H1 (cell line): ENCODE measurements around the gene PCBP2. TPM values are rescaled to one million over a fixed set of nuclear protein-coding genes. Genes with fewer than 3 reads are reported as not detected.
"Not testable (repeated sequence)": the region's sequence is repeated elsewhere in the genome, so short reads cannot be mapped to it uniquely, and the experiment has no call there.

Experiments
- CTCF ChIA-PET: fragments of 300-600 bp; sonication (Branson Sonifier 250); formaldehyde crosslinking; loops from one replicate; lab custom pipeline; 2021; ENCODE audit not compliant: partially characterized antibody; lab: Charles Lee
- POLR2A ChIA-PET: fragments of 300-600 bp; sonication (Branson Sonifier 250); formaldehyde crosslinking; loops from one replicate; lab custom pipeline; 2021; ENCODE audit warnings: inconsistent platforms; ENCODE audit not compliant: partially characterized antibody; lab: Charles Lee
- DNase-seq, 2 experiments: peaks; one replicate each; pipeline versions ENCODE4 v3.0.0 to v3.0.0-alpha.2; 2010 to 2022; ENCODE audit warnings: low spot score in 2 of 2, low read depth in 1 of 2, mixed read lengths in 1 of 2
- FAIRE-seq: peaks from 2 replicates; lab custom pipeline; 2011; peaks lifted over from hg19 to GRCh38; lab: Jason Lieb, UNC
- H2AFZ ChIP-seq: 2 replicates; pipeline ENCODE4 v1.8.1; 2012; ENCODE audit warnings: low read length, inconsistent platforms
- H2AK5ac ChIP-seq: 2 replicates; pipeline ENCODE4 v1.6.1; 2013; ENCODE audit warnings: low read depth, low read length
- H2BK120ac ChIP-seq: replicated peaks from 2 replicates; pipeline ENCODE3; 2013; ENCODE audit warnings: low read depth, low read length, inconsistent platforms
- H2BK12ac ChIP-seq: 2 replicates; pipeline ENCODE4 v1.6.1; 2013; ENCODE audit warnings: low read depth, low read length
- H2BK15ac ChIP-seq: 2 replicates; pipeline ENCODE4 v1.6.1; 2013; ENCODE audit warnings: low read length
- H2BK20ac ChIP-seq: 2 replicates; pipeline ENCODE4 v1.6.1; 2013; ENCODE audit warnings: low read length
- H2BK5ac ChIP-seq: 2 replicates; pipeline ENCODE4 v1.6.1; 2013; ENCODE audit warnings: low read depth, low read length
- H3K14ac ChIP-seq: 2 replicates; pipeline ENCODE4 v1.6.1; 2013; ENCODE audit warnings: inconsistent platforms; ENCODE audit not compliant: insufficient read length
- H3K18ac ChIP-seq: 2 replicates; pipeline ENCODE4 v1.6.1; 2013; ENCODE audit warnings: low read length; ENCODE audit errors: extremely low read depth
- H3K23ac ChIP-seq: 2 replicates; pipeline ENCODE4 v1.6.1; 2013; ENCODE audit warnings: inconsistent platforms; ENCODE audit not compliant: insufficient read length
- H3K23me2 ChIP-seq: 2 replicates; pipeline ENCODE4 v1.6.1; 2013; ENCODE audit warnings: low read depth, low read length
- H3K27ac ChIP-seq: 2 replicates; pipeline ENCODE4 v1.6.1; 2011; ENCODE audit warnings: low read depth, low read length, inconsistent platforms
- H3K27me3 ChIP-seq, 4 experiments: replicated peaks in 1 of 4; 1 replicate in 1 of 4; 2 replicates in 3 of 4; pipeline versions ENCODE4 v1.6.1 to v1.8.1; 2011 to 2013; ENCODE audit warnings: low read length in 3 of 4, mild to moderate bottlenecking in 3 of 4, inconsistent platforms in 2 of 4, mixed read lengths in 2 of 4, moderate library complexity in 1 of 4; ENCODE audit not compliant: control insufficient read depth in 3 of 4, insufficient read depth in 3 of 4; ENCODE audit errors: extremely low read depth in 1 of 4
- H3K36me3 ChIP-seq, 4 experiments: 2 replicates each; pipeline versions ENCODE4 v1.6.1 to v1.8.1; 2011 to 2013; ENCODE audit warnings: mild to moderate bottlenecking in 4 of 4, low read length in 3 of 4, moderate library complexity in 2 of 4, control low read depth in 1 of 4, inconsistent platforms in 1 of 4; ENCODE audit not compliant: insufficient read depth in 4 of 4, control insufficient read depth in 2 of 4
- H3K4ac ChIP-seq: replicated peaks from 2 replicates; pipeline ENCODE3; 2013; ENCODE audit warnings: low read length, low read depth, mixed read lengths, inconsistent platforms; ENCODE audit not compliant: insufficient read length
- H3K4me1 ChIP-seq, 4 experiments: replicated peaks in 1 of 4; 1 replicate in 1 of 4; 2 replicates in 3 of 4; pipeline versions ENCODE4 v1.6.1 to v1.8.1; 2011 to 2013; ENCODE audit warnings: low read length in 3 of 4, inconsistent platforms in 2 of 4, mixed read lengths in 1 of 4; ENCODE audit not compliant: insufficient read depth in 4 of 4, control insufficient read depth in 3 of 4
- H3K4me2 ChIP-seq, 2 experiments: 2 replicates each; pipeline versions ENCODE4 v1.6.1 to v1.8.1; 2011 to 2013; ENCODE audit warnings: low read depth in 2 of 2, low read length in 2 of 2, control low read depth in 1 of 2, inconsistent platforms in 1 of 2, mild to moderate bottlenecking in 1 of 2; ENCODE audit not compliant: insufficient read depth in 1 of 2
- H3K4me3 ChIP-seq, 4 experiments: fragments of 200-600, 300-600 bp in 1 of 4; sonication (generic), shearing (Covaris generic), sonication (Bioruptor Twin) in 1 of 4; 2 replicates each; pipeline versions ENCODE4 v1.5.1 to v1.8.1; 2011 to 2016; ENCODE audit warnings: low read length in 4 of 4, low read depth in 3 of 4, control low read depth in 2 of 4, inconsistent platforms in 2 of 4, mild to moderate bottlenecking in 2 of 4, mixed read lengths in 1 of 4, moderate library complexity in 1 of 4; ENCODE audit not compliant: insufficient read depth in 2 of 4; ENCODE audit errors: extremely low read depth in 1 of 4
- H3K56ac ChIP-seq: replicated peaks from 2 replicates; pipeline ENCODE3; 2013; ENCODE audit warnings: low read depth, mild to moderate bottlenecking, mixed read lengths, low read length, inconsistent platforms; ENCODE audit not compliant: insufficient read length
- H3K79me1 ChIP-seq: 2 replicates; pipeline ENCODE4 v1.6.1; 2013; ENCODE audit warnings: low read depth, low read length, control low read depth
- H3K79me2 ChIP-seq, 2 experiments: 2 replicates each; pipeline versions ENCODE4 v1.6.1 to v1.8.1; 2012 to 2013; ENCODE audit warnings: low read length in 2 of 2, mild to moderate bottlenecking in 2 of 2, inconsistent platforms in 1 of 2; ENCODE audit not compliant: insufficient read depth in 2 of 2, control insufficient read depth in 1 of 2
- H3K9ac ChIP-seq, 4 experiments: replicated peaks in 1 of 4; 1 replicate in 1 of 4; 2 replicates in 3 of 4; pipeline versions ENCODE4 v1.6.1 to v1.8.1; 2011 to 2013; ENCODE audit warnings: low read depth in 3 of 4, low read length in 3 of 4, control low read depth in 2 of 4, mild to moderate bottlenecking in 2 of 4, moderate library complexity in 2 of 4, inconsistent platforms in 1 of 4; ENCODE audit errors: extremely low read depth in 1 of 4
- H3K9me3 ChIP-seq, 2 experiments: 2 replicates each; pipeline versions ENCODE4 v1.6.1 to v1.8.1; 2012 to 2013; ENCODE audit warnings: mild to moderate bottlenecking in 2 of 2, moderate library complexity in 2 of 2, control low read depth in 1 of 2, inconsistent platforms in 1 of 2, low read depth in 1 of 2, low read length in 1 of 2, mixed read lengths in 1 of 2; ENCODE audit not compliant: insufficient read depth in 2 of 2
- H4K20me1 ChIP-seq, 2 experiments: replicated peaks in 1 of 2; 2 replicates each; pipeline versions ENCODE3 to v1.8.1; 2011 to 2013; ENCODE audit warnings: inconsistent platforms in 2 of 2, low read length in 2 of 2, mild to moderate bottlenecking in 1 of 2; ENCODE audit not compliant: insufficient read depth in 2 of 2, control insufficient read depth in 1 of 2
- H4K5ac ChIP-seq: 2 replicates; pipeline ENCODE4 v1.6.1; 2013; ENCODE audit warnings: low read length, low read depth, mixed read lengths, inconsistent platforms; ENCODE audit not compliant: insufficient read length
- H4K8ac ChIP-seq: 2 replicates; pipeline ENCODE4 v1.8.0; 2013; ENCODE audit warnings: mild to moderate bottlenecking, moderate library complexity, low read length, inconsistent platforms; ENCODE audit not compliant: insufficient read depth; ENCODE audit errors: extremely low read depth
- H4K91ac ChIP-seq: replicated peaks from 2 replicates; pipeline ENCODE3; 2013; ENCODE audit warnings: low read length, mixed read lengths, inconsistent platforms; ENCODE audit not compliant: insufficient read length
- WGBS, 2 experiments: shearing (Covaris generic) in 1 of 2; methylation state at CpG; one replicate each; pipeline versions ENCODE4 v1.1.6 to v1.1.7; 2013 to 2015; ENCODE audit warnings: low lambda C conversion rate in 2 of 2, mixed read lengths in 2 of 2, inconsistent platforms in 1 of 2, low coverage in 1 of 2, missing lambda C conversion rate in 1 of 2; ENCODE audit not compliant: insufficient replicate concordance in 2 of 2, insufficient coverage in 1 of 2, insufficient read length in 1 of 2; ENCODE audit errors: extremely low coverage in 1 of 2, missing lambda C conversion rate in 1 of 2; 5-methylcytosine and 5-hydroxymethylcytosine counted together
- polyA plus RNA-seq, 7 experiments: library from polyadenylated mRNA; depleted of rRNA in 3 of 7; stranded (reverse) in 5 of 7; unstranded in 2 of 7; fragments of >200 nt in 5 of 7; fragments of 200-250 nt in 2 of 7; gene quantifications; 1 replicate in 5 of 7; 2 replicates in 1 of 7; 4 replicates in 1 of 7; pipeline versions ENCODE4 v1.2.1 to v1.2.3, GENCODE V29; 2011 to 2013; ENCODE audit warnings: missing spikeins in 2 of 7, mixed read lengths in 2 of 7
- total RNA-seq: library from RNA; stranded (reverse); fragmentation: NEBNext Ultra II Directional; extraction: Animal tissue kit (Norgen Biotek cat#: 25700); gene quantifications from 2 replicates; pipeline ENCODE4 v1.2.1, GENCODE V29; 2021

PCBP2 gene
- total and polyA plus RNA-seq, 2 of the 8 experiments (the other 6 are each of a cell fraction or from before 2014, with no cell fraction given), result 470 to 1,123 TPM

DNA sequence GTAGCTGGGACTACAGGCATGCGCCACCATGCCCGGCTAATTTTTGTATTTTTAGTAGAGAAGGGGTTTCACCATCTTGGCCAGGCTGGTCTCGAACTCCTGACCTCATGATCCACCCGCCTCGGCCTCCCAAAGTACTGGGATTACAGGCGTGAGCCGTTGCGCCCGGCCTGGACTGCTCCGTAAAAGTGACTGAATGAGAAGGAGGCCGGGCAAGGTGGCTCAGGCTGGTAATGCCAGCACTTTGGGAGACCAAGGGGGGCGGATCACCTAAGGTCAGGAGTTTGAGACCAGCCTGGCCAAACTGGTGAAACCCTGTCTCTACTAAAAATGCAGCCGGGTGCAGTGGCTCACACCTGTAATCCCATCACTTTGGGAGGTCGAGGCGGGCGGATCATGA lies 49.6 kb upstream of the PCBP2 start:
- H3K36me3 ChIP-seq, H3K9ac ChIP-seq, H3K9me3 ChIP-seq, H3K4me1 ChIP-seq, H3K14ac ChIP-seq, H3K27ac ChIP-seq, H2BK5ac ChIP-seq, H2AFZ ChIP-seq, H4K5ac ChIP-seq, H2BK12ac ChIP-seq, H2BK120ac ChIP-seq, H3K27me3 ChIP-seq, H3K4me3 ChIP-seq, FAIRE-seq, DNase-seq, H4K91ac ChIP-seq, H3K56ac ChIP-seq, H3K79me1 ChIP-seq, H3K4me2 ChIP-seq, H3K23me2 ChIP-seq, H2BK15ac ChIP-seq, H4K8ac ChIP-seq, H3K18ac ChIP-seq, H3K23ac ChIP-seq, H2BK20ac ChIP-seq, H3K4ac ChIP-seq, H4K20me1 ChIP-seq, H2AK5ac ChIP-seq: not testable (repeated sequence)
- peaks cover 0 to 19% of the 10 kb centered on the region in 2 experiments; a peak in 2 of 4 replicates for H3K79me2 ChIP-seq
- ChIA-PET CTCF (interaction anchor here (1.0 to 6.3 kb wide), 5 partner anchors 18 to 79 kb away, joined by 3 to 30 read pairs (median 4); partner anchors contain the start of gene AMHR2), POLR2A (interaction anchor here (0.9 to 1.2 kb wide), 3 partner anchors 14 to 72 kb away, joined by 3 read pairs; no protein-coding TSS in a partner anchor)
- 95% methylated on average over 16 of the region's 16 CpGs; no CpG with 5 or more reads in 1 of the 2 experiments for WGBS, 2 experiments
